HPDE6-E6E7 (cell line): ENCODE measurements around the gene SAMD4A.

Experiments
- DNase-seq: peaks from one replicate; pipeline ENCODE4 v3.0.0; 2011; ENCODE audit warnings: missing footprints; ENCODE audit errors: extremely low spot score

Gene SAMD4A

DNA sequence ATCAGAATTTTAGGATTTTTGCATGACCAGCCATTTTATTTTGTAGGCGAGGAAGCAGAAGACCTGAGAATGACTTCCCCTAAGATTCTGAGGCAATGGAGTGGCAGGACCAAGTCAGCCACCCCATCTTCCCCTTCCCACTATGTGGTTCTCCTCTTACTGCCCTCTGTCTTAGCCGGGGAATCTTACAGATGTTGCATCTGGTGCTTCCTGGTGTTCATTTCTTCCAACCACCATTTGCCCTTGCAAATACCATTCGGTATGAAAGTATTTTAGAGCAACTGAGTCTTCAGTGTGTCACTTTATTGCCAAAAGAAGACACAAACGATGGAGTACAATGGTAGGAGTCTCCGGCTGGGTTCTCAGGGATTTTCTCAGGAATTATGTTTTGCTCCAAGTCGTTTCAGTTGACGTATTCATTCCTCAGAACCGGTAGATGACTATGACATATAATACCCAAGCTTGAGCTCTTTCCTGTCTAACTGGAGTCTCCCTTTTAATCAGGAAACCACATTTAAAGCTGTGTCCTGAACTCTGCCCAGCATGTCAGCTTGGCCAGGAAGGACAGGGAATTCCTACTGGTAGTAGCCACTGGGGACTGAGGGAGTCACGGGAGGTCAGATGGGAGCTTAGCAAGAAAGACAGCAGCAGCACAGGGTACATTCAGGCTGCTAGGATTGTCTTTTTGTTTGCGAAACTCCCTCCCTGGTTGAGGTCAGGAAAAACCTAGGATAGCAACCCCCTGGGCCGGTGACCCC lies 87.0 kb downstream of the SAMD4A start:
- DNase-seq: no peak

DNA sequence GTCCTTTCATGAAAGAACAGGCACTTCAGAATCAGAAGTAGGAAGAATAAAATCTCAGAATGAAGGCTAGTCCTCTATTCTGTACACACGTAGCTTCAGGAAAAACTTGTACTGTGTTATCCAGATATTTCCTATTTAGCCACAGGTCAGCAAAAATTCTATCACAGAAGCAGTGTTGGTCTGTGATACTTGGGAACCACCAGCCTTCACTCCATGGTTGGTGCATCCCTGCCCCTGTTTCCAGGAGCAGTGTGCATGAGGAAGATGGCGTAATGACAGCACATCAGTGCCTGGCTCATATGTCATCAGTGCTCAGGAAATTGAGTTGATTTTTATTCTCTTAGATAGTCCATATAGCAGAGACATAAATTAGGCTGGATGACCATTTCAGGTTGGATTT lies 87.7 kb downstream of the SAMD4A start:
- no peak for DNase-seq

DNA sequence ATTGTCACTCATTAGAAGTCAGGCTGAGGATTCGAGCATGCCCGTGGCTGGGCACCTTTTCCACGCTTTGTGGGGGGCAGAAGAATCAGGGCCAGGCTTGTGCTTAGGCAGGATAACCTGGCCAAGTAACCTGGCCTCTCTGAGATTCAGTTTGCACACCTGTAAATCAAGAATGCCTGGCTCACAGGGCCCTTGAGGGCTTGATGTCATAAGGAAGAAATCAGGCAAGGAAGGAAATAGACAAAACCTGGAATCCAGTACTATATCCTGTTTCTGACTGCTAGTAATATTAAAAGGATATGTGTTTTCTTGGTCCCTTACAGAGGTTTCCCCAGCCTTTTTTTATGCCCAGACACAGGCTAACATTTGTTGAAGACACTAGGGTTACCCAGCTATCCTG lies 91.9 kb downstream of the SAMD4A start:
- no peak for DNase-seq

DNA sequence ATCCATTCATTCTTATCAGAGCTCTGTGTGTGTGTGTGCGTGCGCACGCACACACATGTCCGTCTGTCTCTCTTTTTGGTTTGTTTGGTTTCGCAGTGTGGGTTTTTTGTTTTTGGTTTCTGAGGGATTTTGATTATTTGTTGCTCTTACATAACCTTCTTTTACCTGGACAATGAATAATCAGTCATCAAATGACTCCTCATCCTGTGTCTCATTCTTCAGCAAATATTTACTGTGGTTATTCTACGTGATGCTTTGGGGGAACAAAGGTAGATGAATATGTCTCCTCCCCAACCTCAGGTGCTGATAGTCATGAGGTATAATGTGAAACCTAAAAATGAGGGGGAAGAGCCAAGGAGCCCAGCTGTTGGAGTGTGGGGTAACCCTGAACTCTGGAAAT lies 92.4 kb downstream of the SAMD4A start:
- DNase-seq: peak; percentile 69

DNA sequence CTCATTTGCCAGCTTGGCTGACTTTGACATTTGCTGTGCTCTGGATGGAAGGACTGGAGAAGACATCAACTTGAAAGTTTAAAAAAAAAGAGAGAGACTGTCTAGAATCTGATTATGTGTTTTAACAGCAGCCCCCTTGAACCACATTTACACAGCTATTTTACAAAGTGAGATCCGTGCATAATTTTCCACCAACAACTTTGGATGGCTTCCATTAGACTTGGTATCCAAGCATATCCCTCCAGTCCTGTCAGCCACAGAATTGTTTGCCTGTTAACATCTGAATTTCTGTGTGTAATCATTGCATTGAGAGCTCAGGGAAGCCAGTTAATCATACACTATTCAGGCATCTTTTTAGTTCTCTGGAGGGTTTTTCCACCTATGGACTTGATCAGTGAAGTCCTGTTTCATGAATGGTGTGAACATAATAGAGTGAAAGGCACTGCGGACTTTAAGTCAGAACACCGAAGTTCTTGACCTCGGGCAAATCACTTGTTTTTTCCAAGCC lies 93.7 kb downstream of the SAMD4A start:
- no peak for DNase-seq

DNA sequence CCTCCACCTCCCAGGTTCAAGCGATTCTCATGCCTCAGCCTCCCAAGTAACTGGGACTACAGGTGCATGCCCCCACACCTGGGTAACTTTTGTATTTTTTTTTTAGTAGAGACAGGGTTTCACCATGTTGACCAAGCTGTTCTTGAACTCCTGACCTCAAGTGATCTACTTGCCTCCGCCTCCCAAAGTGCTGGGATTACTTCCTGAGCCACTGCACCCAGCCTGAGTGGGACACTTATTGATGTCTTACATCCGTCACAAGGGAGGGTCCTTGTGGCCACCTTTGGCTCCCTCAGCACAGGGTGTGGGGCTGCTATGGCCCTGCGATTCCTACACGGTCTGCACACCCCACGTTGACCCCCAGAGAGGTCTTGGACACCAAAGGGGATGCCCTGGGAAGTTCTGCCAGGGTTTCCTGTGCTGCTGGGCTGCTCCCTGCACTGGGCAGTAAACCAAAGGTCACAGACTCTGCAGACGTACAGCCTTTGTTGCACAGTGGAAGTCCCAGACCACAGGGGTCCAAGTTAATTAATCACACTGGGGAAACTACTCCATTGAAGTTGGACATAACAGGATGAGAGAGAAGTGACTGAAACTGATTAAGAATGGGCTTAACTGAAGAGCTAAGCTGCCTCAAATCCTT lies 95.7 kb downstream of the SAMD4A start:
- no peak for DNase-seq

DNA sequence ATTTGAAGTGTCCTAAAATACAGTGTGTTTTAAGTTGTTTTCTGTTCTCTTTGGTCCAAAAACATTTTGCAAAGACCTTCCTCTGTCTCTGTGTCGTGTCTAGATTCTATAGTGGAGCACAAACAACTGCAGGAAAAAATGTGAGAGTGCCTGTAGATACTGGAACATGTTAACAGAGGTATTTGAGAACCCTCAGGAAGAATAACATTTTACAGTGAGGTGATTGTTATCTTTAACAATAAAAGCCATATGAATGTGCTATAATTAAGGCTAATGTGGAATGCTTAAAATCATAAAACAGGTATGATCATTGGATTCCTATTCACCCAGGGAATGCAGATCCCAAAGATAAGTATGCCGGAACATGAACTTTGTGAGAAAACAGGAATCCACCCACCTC lies 98.0 kb downstream of the SAMD4A start:
- no peak for DNase-seq

DNA sequence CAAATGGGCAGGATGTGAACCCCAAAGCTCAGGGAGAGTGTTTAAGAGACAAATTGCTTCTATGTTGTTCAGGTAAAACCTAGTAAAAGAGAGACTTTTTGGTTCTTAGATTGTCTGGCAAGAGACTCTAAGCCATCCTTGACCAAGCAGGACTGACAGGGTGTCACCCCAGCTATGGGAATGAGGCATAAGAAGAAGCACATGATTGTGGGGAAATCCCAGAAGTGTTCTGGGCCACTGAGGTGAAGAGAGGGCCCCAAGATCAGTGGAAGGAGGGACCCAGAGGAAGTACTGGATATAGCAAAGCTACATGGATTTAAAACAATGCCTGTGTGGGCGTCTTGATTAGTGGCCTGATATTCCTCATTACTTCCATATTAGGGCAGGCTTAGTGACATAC lies 99.0 kb downstream of the SAMD4A start:
- no peak for DNase-seq

DNA sequence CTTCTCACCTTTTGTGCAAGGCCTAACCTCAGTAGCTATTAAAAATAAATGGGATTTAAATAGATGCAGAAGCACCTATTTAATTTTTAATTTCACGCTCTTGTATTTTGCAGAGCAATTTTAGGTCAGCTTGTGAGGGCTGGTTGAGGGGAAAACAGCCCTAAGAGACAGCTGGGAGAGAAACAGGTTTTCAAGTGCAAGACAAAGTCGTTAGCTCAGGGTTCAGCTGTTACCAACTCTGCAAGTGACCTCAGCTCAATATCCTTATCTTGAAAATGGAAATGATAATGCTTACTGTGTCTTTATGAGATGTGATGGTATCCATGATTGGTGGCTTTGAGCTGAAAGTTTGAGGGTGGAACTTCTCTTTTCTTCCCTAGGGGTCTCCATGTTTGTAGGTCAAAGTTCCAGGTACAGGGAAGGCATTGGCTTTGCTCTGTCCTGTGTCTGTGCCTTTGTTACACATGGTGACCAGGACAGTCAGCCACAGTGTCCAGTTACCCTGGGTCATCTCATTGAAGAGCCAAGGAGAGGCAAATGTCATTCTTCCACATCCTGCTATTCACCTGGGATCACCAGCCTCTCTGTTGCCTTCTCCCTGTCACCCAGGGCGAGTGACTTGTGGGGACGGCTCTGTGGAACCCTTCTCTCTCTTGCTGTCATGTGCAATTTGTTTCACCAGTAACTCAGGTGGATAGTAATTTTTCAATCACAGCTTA lies 100.3 kb downstream of the SAMD4A start:
- no peak for DNase-seq

DNA sequence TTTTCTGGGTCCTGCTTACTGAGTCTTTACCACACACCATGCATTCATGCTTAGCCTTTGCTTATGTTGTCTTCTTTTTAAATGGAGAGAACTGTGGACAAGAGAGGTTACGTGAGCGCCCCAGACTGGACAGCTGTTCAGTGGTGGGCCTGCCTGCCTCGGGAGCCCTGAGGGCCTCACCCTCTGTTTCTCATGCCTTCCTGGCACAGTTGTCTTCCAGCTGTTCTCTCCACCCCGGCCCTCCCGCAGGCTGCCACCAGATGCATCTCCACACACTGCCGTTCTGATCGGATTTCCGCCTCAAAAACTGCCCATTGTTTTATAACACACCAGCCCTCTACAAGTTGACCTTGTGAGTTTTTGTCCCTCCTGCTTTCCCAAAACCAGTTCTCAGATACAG lies 100.8 kb downstream of the SAMD4A start:
- no peak for DNase-seq

DNA sequence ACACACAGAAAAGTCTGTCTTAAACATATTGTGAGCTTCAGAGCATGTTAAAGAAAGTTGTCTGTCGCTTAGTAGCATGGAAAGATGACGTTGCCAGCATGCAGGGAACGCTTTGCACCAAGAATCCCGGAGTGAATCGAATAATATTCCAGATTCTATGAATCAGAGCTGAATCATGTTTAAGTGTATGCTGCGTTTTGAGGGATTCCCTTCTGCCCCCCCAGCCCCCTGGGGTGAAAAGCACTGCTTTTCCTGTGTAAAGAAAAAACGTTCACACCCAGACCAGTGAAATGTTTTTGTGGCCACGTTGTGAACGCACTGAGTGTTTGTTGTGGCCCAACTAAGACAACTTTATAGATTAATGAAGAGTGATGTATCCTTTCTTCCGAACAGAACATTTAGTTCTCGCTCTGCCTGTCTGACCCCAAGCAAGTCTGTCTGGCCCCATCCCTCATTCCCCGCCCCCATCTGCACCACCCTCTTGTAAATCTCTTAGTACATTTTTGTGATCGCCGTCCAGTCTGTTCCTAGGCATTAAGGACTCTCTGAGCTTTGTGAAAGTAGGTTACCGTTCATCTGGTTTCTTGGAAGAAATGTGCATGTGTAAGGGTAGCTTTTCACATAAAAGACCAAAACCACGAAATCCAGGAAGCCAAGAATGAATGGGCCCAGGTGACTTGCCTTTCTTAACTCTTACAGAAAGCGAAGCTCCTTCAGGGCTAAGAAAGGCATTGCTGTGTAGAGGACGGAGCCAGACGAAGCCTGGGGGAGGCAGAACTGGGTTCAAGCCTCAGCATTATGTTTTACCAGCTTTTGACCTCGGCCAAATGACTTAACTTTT lies 103.0 kb downstream of the SAMD4A start:
- peak; percentile 45 for DNase-seq

DNA sequence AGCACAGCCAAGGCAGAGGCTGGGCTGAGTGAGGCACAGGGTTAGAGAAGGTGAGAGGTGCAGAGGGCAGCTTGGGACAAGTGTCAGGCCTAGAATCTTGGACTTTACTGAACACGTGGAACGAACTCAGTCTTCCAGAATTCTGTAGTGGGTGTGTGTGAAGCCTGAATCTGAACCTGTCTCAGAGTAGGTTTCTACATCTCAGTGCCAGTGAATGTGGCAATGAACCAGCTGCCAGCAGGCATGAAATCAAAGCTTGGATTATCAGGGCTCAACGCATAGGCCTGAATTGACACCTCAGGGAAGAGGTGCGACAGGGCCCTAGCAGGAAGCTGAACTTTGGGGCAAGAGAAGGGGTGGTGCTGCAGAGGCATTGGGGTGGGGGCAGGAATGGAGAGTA lies 104.6 kb downstream of the SAMD4A start:
- no peak for DNase-seq

DNA sequence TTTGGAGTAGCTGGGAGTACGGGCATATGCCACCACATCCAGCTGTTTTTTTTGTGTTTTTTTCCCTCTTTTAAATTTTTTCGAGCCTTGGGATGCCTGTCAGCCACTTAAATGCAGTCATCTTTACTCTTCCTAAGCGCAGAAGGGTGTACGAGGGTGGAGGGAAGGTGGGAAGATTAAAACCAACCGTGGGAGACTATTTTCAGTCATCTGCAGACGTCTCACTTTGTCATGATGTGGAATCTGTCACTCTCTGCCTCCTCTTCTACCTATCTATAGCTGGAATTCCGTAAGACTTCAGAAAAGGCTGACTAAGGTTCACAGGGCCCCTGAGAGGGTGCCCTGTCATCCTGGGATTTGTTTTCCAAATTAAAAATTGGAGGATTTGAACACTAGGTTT lies 105.3 kb downstream of the SAMD4A start:
- no peak for DNase-seq

DNA sequence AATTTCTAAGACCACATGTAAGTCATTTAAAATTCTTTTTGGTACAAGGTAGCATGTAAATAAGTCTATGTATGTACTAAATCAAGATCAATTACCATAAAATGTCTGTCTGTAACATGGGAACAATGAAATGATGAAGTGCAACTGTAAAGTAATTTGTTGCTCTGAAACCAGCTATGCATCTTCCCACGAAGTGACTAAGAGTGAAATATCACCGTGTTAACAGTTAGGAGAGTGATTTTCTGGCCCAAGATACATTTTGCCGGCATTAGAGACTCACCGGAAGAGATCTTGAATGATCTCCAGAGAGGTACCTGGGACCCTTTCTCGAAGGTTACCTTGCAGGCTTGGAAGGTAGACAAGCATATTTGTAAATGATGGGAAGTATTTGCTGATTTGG lies 105.8 kb downstream of the SAMD4A start:
- no peak for DNase-seq

DNA sequence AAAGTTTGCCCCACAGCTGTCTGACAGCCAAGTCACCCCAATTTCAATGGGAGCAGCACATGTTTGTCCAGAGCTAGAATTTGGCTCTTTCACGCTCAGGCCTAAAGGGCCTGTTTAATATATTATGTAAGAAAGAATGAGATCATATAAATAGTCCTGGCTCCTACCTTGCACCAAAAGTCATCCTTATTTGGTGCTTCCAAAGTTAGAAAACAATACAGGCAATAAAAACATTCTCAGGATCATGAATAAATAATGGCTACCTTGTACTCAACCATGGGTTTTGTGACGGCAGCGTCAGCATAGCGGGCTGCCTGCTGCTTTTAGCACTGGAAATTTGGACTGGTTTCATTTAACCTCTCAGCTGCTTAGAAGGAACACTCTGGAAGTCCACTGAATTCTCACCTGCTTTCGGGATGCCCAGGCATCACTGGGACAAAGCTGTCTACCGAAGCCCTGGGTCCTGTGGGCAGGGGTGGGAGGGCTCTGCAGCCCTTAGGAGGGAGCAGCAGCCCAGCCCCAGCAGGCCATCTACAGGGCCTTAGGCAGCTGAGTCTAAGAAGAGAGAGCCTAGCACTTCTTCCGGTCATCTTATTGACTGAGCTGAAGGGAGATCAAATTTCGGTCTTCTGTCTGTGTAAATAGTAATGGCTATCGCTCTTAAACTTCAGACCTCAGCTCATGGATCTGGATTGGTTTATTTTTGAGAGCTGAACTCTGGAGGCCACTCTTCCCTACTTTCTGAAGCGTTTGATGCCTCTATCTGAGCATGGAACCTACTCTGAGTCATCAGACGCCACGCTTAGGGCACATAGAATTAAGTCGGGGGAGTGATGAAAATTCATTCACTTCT lies 106.5 kb downstream of the SAMD4A start:
- no peak for DNase-seq

DNA sequence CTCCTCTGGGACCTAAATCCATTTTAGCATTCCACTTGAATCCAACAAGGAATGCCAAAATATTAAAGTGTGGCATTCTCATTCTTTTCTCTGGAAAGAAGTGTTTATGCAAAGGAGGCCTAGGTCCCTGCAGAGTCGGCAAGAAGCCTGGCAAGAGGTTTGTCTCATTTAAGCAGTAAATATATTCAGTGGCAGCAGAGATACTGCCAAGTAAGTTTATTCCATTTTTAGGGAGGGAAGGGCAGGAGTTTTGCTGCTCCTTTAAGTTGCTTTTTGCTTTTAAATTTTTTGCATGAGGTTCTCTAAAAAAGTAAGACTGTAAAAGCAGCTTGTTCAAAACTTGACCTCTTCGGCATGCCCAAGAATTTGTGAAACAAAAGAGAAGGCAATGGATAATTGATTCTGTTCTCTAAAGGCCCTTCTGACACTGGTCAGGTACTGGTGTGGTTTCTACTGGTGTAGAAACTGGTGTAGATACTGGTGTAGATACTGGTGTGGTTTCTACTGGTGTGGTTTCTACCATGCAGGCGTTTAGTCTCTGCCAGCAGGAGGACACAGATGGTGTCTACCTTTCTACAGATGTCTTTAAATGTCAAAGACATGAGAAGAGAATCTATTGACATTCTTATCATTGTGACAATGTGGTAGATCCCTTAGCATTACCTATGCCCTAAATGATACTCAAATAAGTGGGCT lies 107.3 kb downstream of the SAMD4A start:
- no peak for DNase-seq

DNA sequence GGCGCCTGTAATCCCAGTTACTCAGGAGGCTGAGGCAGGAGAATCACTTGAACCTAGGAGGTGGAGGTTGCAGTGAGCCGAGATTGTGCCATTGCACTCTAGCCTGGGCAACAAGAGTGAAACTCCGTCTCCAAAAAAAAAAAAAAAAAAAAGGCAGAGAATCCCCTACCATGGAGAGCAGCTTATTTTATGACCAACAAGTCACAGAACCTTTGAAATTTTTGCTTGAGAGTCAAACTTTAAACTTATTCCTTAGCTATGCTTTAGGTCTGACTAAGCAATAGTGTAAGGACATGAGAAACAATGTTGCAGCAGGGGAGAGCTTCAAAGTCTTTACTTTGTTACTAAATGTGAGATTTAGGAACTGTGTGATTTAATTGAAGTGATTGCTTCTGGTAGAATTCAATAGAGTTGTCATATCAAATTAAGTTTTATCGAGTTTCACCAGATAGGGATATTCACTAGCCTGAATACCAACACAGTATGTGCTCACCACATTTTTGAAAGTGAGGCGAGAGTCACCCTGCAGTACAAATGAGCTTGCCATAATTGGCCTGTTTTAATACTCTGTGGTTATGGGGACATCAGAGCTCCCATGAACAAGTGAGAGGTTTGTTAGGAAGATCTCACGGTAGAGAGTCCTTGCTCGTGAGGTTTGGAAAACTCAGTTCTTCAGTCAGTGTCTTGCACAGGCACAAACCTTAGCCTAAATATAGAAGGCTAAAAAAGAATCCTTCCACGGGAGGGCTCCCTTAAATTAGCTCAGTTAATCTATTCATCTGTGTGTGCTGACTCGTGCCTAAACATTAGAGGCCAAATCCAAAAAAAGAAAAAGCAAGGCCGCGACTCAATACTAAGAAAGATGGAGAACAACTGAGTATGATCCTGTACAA lies 108.6 kb downstream of the SAMD4A start:
- no peak for DNase-seq

DNA sequence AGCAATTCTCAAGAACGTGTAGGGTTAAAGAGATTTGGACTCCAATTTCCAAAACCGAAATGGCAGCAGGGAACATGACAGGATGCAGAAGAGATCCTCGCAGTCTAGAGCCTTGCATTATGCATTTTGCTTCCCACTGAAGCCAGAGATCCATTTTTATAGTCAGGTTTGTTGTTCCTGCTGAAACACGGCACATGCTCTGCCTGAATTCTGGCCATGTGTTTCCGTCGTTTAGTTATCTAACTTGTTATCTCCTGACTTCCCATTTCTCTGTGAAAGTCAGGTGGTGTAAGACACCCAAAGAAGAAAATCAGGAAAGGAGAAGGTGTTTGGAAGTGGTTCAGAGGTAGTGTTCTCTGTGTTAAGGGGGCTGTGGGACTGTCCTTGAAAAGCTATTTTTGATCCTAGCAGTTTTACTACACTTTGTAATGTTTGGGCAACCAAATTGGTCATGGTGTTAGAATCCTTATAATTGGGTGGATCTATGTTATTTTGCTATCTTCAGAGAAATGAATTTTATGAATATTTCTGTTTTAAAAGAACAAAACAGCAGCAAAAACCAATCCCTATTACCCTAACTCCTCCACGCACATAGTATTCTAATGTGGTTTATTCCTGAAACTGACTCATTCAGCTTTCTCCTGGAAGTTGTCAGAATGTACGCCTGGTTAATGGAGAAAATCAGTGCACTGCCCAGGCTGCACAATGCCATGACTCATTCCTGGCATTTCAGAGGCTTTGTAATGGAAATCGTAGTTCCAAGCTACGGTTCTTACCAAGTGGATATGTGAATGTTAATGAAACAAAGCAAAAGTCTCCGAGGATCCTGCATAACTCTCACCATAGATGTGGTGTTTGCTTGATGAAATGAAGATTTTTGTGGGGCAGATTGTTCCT lies 110.1 kb downstream of the SAMD4A start:
- DNase-seq: peak; percentile 82
